ENCODE data around the gene ZFP57. TPM values are rescaled to one million over a fixed set of nuclear protein-coding genes. Genes with fewer than 3 reads are reported as not detected.

Gene ZFP57
- total RNA-seq, 1 donor from 2014 or later = 0.50 TPM

DNA sequence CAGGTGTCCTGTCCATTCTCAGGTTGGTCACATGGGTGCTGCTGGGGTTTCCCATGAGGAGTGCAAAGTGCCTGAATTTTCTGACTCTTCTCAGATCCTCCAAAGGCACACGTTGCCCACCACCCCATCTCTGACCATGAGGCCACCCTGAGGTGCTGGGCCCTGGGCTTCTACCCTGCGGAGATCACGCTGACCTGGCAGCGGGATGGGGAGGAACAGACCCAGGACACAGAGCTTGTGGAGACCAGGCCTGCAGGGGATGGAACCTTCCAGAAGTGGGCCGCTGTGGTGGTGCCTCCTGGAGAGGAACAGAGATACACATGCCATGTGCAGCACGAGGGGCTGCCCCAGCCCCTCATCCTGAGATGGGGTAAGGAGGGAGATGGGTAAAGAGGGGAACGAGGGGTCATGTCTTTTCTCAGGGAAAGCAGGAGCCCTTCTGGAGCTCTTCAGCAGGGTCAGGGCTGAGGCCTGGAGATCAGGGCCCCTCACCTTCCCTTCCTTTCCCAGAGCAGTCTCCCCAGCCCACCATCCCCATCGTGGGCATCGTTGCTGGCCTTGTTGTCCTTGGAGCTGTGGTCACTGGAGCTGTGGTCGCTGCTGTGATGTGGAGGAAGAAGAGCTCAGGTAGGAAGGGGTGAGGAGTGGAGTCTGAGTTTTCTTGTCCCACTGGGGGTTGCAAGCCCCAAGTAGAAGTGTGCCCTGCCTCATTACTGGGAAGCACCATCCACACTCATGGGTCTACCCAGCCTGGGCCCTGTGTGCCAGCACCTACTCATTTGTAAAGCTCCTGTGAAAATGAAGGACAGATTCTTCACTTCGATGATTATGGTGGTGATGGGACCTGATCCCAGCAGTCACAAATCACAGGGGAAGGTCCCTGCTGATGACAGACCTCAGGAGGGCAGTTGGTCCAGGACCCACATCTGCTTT, 44.3 kb upstream of the ZFP57 start:
- Histone ChIP-seq H2AFZ (ENCODE audit: low read depth, low read length) (no peak overlapping the region), H3K9ac (ENCODE audit: low read length) (no peak overlapping the region), H3K4me2 (ENCODE audit: low read length) (no peak overlapping the region), H3K9me3 (ENCODE audit: insufficient read depth, low read depth, low read length) (no peaks in the 10 kb centered on the region), H3K27ac (ENCODE audit: low read depth, low read length) (no peak overlapping the region), H3K4me3 (ENCODE audit: insufficient read depth, low read depth, low read length) (no peak overlapping the region), H3K4me1 (ENCODE audit: insufficient read depth, low read length) (no peaks in the 10 kb centered on the region), H3K36me3 (ENCODE audit: insufficient read depth, low read length) (no peaks in the 10 kb centered on the region), H3K27me3 (ENCODE audit: insufficient read depth, low read length) (peaks cover 8% of the 10 kb centered on the region), H3K79me2 (ENCODE audit: insufficient read depth, low read length) (no peaks in the 10 kb centered on the region), H4K20me1 (ENCODE audit: insufficient read depth, low read length) (no peaks in the 10 kb centered on the region)
- peak overlapping the region; percentile 72 for H3K4me3 Mint-ChIP-seq (ENCODE audit: unreplicated experiment)
- H3K4me1 Mint-ChIP-seq (ENCODE audit: low read depth, unreplicated experiment) = no peaks in the 10 kb centered on the region
- H3K9me3 Mint-ChIP-seq (ENCODE audit: unreplicated experiment) = peaks cover 18% of the 10 kb centered on the region
- peaks cover 9% of the 10 kb centered on the region for H3K36me3 Mint-ChIP-seq (ENCODE audit: low read depth, unreplicated experiment)
- H3K27me3 Mint-ChIP-seq (ENCODE audit: low read depth, unreplicated experiment) = peaks cover 66% of the 10 kb centered on the region
- no peak overlapping the region for H3K27ac Mint-ChIP-seq (ENCODE audit: unreplicated experiment)
- DNase-seq (ENCODE audit: low read depth) (no peak), FAIRE-seq (no peak)
- no peak for TF ChIP-seq EZH2 (IDR thresholded peaks at IDR 0.05; ENCODE audit: insufficient read depth, low read length)
- TF ChIP-seq, protein P1, sequence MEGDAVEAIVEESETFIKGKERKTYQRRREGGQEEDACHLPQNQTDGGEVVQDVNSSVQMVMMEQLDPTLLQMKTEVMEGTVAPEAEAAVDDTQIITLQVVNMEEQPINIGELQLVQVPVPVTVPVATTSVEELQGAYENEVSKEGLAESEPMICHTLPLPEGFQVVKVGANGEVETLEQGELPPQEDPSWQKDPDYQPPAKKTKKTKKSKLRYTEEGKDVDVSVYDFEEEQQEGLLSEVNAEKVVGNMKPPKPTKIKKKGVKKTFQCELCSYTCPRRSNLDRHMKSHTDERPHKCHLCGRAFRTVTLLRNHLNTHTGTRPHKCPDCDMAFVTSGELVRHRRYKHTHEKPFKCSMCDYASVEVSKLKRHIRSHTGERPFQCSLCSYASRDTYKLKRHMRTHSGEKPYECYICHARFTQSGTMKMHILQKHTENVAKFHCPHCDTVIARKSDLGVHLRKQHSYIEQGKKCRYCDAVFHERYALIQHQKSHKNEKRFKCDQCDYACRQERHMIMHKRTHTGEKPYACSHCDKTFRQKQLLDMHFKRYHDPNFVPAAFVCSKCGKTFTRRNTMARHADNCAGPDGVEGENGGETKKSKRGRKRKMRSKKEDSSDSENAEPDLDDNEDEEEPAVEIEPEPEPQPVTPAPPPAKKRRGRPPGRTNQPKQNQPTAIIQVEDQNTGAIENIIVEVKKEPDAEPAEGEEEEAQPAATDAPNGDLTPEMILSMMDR (IDR thresholded peaks at IDR 0.05; ENCODE audit: insufficient read depth, low read depth, low read length) = no peak

DNA sequence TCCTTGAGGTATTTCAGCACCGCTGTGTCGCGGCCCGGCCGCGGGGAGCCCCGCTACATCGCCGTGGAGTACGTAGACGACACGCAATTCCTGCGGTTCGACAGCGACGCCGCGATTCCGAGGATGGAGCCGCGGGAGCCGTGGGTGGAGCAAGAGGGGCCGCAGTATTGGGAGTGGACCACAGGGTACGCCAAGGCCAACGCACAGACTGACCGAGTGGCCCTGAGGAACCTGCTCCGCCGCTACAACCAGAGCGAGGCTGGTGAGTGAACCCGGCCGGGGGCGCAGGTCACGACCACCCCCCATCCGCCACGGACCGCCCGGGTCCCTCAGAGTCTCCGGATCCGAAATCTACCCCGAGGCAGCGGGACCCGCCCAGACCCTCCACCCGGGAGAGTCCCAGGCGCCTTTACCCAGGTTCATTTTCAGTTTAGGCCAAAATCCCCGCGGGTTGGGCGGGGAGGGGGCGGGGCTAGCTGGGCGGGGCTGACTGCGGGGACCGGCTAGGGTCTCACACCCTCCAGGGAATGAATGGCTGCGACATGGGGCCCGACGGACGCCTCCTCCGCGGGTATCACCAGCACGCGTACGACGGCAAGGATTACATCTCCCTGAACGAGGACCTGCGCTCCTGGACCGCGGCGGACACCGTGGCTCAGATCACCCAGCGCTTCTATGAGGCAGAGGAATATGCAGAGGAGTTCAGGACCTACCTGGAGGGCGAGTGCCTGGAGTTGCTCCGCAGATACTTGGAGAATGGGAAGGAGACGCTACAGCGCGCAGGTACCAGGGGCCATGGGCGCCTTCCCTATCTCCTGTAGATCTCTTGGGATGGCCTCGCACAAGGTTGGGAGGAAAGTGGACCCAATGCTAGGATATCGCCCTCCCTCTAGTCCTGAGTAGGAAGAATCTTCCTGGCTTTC, 43.0 kb upstream of the ZFP57 start:
- FAIRE-seq (no peak), DNase-seq (ENCODE audit: low read depth) (no peak)
- peak overlapping the region; percentile 57 for H3K4me3 ChIP-seq (ENCODE audit: insufficient read depth, low read depth, low read length)
- peak overlapping the region; percentile 72 for H3K4me3 Mint-ChIP-seq (ENCODE audit: unreplicated experiment)
- H3K27me3 Mint-ChIP-seq (ENCODE audit: low read depth, unreplicated experiment) = peaks cover 59% of the 10 kb centered on the region
- no peaks in the 10 kb centered on the region for H3K36me3 ChIP-seq (ENCODE audit: insufficient read depth, low read length)
- no peak overlapping the region for H3K27ac ChIP-seq (ENCODE audit: low read depth, low read length)
- H3K27ac Mint-ChIP-seq (ENCODE audit: unreplicated experiment) = no peak overlapping the region
- peak overlapping the region; percentile 59 for H3K9ac ChIP-seq (ENCODE audit: low read length)
- H3K4me1 ChIP-seq (ENCODE audit: insufficient read depth, low read length) = no peaks in the 10 kb centered on the region
- peak overlapping the region; percentile 86 for H2AFZ ChIP-seq (ENCODE audit: low read depth, low read length)
- no peaks in the 10 kb centered on the region for H3K79me2 ChIP-seq (ENCODE audit: insufficient read depth, low read length)
- H3K9me3 ChIP-seq (ENCODE audit: insufficient read depth, low read depth, low read length) = no peaks in the 10 kb centered on the region
- H4K20me1 ChIP-seq (ENCODE audit: insufficient read depth, low read length) = no peaks in the 10 kb centered on the region
- peaks cover 9% of the 10 kb centered on the region for H3K36me3 Mint-ChIP-seq (ENCODE audit: low read depth, unreplicated experiment)
- H3K4me1 Mint-ChIP-seq (ENCODE audit: low read depth, unreplicated experiment) = no peaks in the 10 kb centered on the region
- H3K4me2 ChIP-seq (ENCODE audit: low read length) = peak overlapping the region; percentile 84
- TF ChIP-seq EZH2 (IDR thresholded peaks at IDR 0.05; ENCODE audit: insufficient read depth, low read length) = peak; percentile 43
- TF ChIP-seq, protein P1 (IDR thresholded peaks at IDR 0.05; ENCODE audit: insufficient read depth, low read depth, low read length) = no peak
- H3K9me3 Mint-ChIP-seq (ENCODE audit: unreplicated experiment) = peaks cover 18% of the 10 kb centered on the region
- peaks cover 8% of the 10 kb centered on the region for H3K27me3 ChIP-seq (ENCODE audit: insufficient read depth, low read length)

Measured in astrocyte (in vitro differentiated cells and primary cell).